Measurements from ENCODE around the gene ICE2.

- no peak for TF ChIP-seq ZNF274 (IDR thresholded peaks at IDR 0.05; ENCODE audit: low read depth, low read length)
- no peak for TF ChIP-seq SUZ12 (IDR thresholded peaks at IDR 0.05; ENCODE audit: extremely low read depth, insufficient read depth, insufficient read length)
Measured at GRCh38 chr15:60413231-60413824, 65.6 kb downstream of the ICE2 start.
